Epithelial cell of proximal tubule (primary cell): ENCODE results near the gene SIDT2. TPM values are rescaled to one million over a fixed set of nuclear protein-coding genes. Genes with fewer than 3 reads are reported as not detected.

Experiments used
- DNase-seq: peaks from one replicate; pipeline ENCODE4 v3.0.0-alpha.2; 2011; ENCODE audit warnings: low read depth
- H3K4me3 ChIP-seq: 2 replicates; pipeline ENCODE4 v1.5.1; 2011; ENCODE audit warnings: low read depth, mild to moderate bottlenecking, low read length
- total RNA-seq: library from RNA; depleted of rRNA; stranded (reverse); fragments of >200 nt; gene quantifications from 2 replicates; pipeline ENCODE4 v1.2.3, GENCODE V29; 2015
- TF ChIP-seq, protein P1 (sequence below): conservative IDR thresholded peaks from 2 replicates; pipeline ENCODE4 v1.5.1; 2012; ENCODE audit warnings: low read depth, mild to moderate bottlenecking, low read length

Gene SIDT2
- total RNA-seq, 1 donor from 2014 or later = 12.2 TPM

DNA sequence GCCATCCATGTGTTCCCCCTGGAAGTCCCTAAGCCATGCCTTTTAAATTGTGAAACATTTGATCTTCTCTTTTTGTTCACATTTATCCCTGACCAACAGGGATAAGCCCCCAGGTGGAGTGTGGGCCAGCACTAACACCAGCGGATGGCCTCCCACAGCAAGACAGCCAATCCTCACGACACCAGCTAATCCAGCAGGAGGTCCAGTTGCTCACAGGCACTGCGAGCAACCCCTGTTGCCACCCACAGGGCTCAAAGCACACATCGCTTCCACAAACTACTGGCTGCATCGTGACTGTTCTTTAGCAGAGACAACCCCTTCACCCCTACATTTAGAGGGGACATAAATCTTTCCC, 51.4 kb downstream of the SIDT2 start:
- TF ChIP-seq, protein P1, sequence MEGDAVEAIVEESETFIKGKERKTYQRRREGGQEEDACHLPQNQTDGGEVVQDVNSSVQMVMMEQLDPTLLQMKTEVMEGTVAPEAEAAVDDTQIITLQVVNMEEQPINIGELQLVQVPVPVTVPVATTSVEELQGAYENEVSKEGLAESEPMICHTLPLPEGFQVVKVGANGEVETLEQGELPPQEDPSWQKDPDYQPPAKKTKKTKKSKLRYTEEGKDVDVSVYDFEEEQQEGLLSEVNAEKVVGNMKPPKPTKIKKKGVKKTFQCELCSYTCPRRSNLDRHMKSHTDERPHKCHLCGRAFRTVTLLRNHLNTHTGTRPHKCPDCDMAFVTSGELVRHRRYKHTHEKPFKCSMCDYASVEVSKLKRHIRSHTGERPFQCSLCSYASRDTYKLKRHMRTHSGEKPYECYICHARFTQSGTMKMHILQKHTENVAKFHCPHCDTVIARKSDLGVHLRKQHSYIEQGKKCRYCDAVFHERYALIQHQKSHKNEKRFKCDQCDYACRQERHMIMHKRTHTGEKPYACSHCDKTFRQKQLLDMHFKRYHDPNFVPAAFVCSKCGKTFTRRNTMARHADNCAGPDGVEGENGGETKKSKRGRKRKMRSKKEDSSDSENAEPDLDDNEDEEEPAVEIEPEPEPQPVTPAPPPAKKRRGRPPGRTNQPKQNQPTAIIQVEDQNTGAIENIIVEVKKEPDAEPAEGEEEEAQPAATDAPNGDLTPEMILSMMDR = no peak
- H3K4me3 ChIP-seq = no peak overlapping the region
- DNase-seq = no peak

GRCh38 chr11:117230286-117230961, 51.9 kb downstream of the SIDT2 start:
- TF ChIP-seq, protein P1 = no peak
- no peak for DNase-seq
- peak overlapping the region; percentile 82 for H3K4me3 ChIP-seq

GRCh38 chr11:117230999-117231841, 52.7 kb downstream of the SIDT2 start:
- TF ChIP-seq, protein P1 = no peak
- H3K4me3 ChIP-seq = peak overlapping the region; percentile 82
- no peak for DNase-seq

GRCh38 chr11:117231842-117232091, 53.2 kb downstream of the SIDT2 start, which contains the start of gene PCSK7:
Gene PCSK7, minus strand, starts transcription at chr11:117232073. Its CDS starts 2,229 bp downstream, at chr11:117229844.
- peak within 1 kb of the TSS; percentile 82 for H3K4me3 ChIP-seq
- TF ChIP-seq, protein P1 = no peak
- no peak for DNase-seq

GRCh38 chr11:117232092-117232878, 53.7 kb downstream of the SIDT2 start, which contains the start of gene RNF214:
Gene RNF214, plus strand, starts transcription at chr11:117232671. Its CDS starts 1,602 bp downstream, at chr11:117234273.
- no peak for DNase-seq

DNA sequence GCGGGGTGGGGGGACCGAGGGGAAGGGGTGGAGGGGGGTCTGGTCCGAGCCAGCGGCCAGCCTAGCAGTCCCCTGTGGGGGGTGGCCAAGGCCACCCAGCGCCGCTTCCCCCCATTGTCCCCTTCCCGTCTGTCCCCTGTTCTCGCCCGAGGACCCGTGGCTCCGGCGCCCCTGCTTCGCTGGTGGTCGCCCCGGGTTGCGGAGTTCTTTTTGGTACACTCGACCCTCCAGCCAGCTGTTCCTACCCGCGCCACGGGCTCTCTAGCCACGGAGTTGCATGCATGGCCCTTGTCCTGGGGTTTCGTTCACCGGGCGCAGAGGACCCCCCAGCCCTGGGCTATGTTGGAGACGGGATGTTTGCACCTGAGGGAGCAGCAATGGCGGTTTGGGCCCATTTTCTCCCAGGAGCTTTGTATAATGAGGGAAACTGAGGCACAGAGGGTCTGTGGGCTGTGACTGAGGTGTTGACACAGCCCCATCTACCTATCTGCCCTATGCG, 54.4 kb downstream of the SIDT2 start:
- H3K4me3 ChIP-seq = peak overlapping the region; percentile 82
- DNase-seq = no peak
- TF ChIP-seq, protein P1 = no peak

More at GRCh38 chr11:117232092-117232878, 53.7 kb downstream of the SIDT2 start, which contains the start of gene RNF214:
- H3K4me3 ChIP-seq = peak within 1 kb of the TSS; percentile 82
- TF ChIP-seq, protein P1 = peak; percentile 68
